ENCODE measurements around the gene VSIG2. TPM values are rescaled to one million over a fixed set of nuclear protein-coding genes. Genes with fewer than 3 reads are reported as not detected.

Gene VSIG2
- polyA plus RNA-seq, 3 donors, result not detected

DNA sequence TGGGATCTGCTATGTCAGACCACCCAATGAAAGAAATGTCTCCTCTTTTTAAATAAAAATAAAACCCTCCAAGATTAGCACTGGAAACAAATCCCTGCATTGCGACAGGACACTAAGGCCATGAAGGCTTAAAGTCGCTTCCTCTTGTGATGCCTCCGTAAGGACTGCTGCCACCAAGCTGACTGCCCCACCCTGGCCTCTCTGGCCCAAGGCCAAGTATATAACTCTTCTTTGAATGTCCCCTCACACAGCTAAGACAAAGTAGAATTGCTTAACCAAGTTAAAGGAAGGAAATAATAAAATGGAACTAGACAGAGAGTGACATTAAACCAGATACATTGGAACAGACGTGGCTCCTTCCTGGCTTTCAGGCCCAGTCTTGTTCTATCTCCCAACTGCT is 19.8 kb downstream of the VSIG2 start:
- Mint-ChIP-seq H3K27me3 (ENCODE audit: low read depth in 3 of 3) (peaks cover 0 to 1% (median 0%) of the 10 kb centered on the region in 3 donors), H3K4me1 (peaks cover 85% of the 10 kb centered on the region), H3K4me3 (peak overlapping the region; percentile 59 to 70), H3K36me3 (no peaks in the 10 kb centered on the region), H3K27ac (peak overlapping the region; percentile 88 to 95 (median 95)), H3K9me3 (no peaks in the 10 kb centered on the region)
- H3K9ac ChIP-seq (ENCODE audit: insufficient read depth, low read length, poor library complexity, severe bottlenecking), result no peak overlapping the region
- peak overlapping the region; percentile 37 for H2AFZ ChIP-seq (ENCODE audit: insufficient read depth, low read depth, low read length, poor library complexity, severe bottlenecking)
- no peaks in the 10 kb centered on the region for H3K36me3 ChIP-seq (replicated peaks in 1 of 2; ENCODE audit: control insufficient read depth in 1 of 2, insufficient read depth in 2 of 2, low read length in 2 of 2)
- no peaks in the 10 kb centered on the region for H3K9me3 ChIP-seq (replicated peaks in 1 of 2; ENCODE audit: control insufficient read depth in 1 of 2, insufficient read depth in 1 of 2, low read length in 2 of 2)
- peak overlapping the region; percentile 21 for H3K4me2 ChIP-seq (replicated peaks; ENCODE audit: extremely low read depth, low read length, poor library complexity, severe bottlenecking)
- peak overlapping the region in 1 of 3 experiments; percentile 53 for H3K4me3 ChIP-seq (replicated peaks in 1 of 3; ENCODE audit: low read depth in 2 of 3, low read length in 3 of 3)
- 0% methylated on average over 3 of the region's 4 CpGs for WGBS (ENCODE audit: insufficient coverage)
- peak overlapping the region; percentile 61 to 76 for H3K27ac ChIP-seq (ENCODE audit: low read depth in 1 of 2, low read length in 2 of 2)
- H3K4me1 ChIP-seq (ENCODE audit: control insufficient read depth in 1 of 2, insufficient read depth in 2 of 2, low read length in 2 of 2), result peaks cover 81 to 93% of the 10 kb centered on the region in 2 donors
- H3K79me2 ChIP-seq (ENCODE audit: insufficient read depth, low read length), result no peaks in the 10 kb centered on the region
- TF ChIP-seq, protein P1, sequence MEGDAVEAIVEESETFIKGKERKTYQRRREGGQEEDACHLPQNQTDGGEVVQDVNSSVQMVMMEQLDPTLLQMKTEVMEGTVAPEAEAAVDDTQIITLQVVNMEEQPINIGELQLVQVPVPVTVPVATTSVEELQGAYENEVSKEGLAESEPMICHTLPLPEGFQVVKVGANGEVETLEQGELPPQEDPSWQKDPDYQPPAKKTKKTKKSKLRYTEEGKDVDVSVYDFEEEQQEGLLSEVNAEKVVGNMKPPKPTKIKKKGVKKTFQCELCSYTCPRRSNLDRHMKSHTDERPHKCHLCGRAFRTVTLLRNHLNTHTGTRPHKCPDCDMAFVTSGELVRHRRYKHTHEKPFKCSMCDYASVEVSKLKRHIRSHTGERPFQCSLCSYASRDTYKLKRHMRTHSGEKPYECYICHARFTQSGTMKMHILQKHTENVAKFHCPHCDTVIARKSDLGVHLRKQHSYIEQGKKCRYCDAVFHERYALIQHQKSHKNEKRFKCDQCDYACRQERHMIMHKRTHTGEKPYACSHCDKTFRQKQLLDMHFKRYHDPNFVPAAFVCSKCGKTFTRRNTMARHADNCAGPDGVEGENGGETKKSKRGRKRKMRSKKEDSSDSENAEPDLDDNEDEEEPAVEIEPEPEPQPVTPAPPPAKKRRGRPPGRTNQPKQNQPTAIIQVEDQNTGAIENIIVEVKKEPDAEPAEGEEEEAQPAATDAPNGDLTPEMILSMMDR (IDR thresholded peaks at IDR 0.05), result no peak
- H3K27me3 ChIP-seq (ENCODE audit: control insufficient read depth in 2 of 2, insufficient read depth in 2 of 2, low read length in 2 of 2), result no peaks in the 10 kb centered on the region
- H4K20me1 ChIP-seq (ENCODE audit: insufficient read depth, low read length), result no peaks in the 10 kb centered on the region
- peak; percentile 69 to 92 (median 85) for DNase-seq
- intact Hi-C loops (cut with micrococcal nuclease), result no loop called here

DNA sequence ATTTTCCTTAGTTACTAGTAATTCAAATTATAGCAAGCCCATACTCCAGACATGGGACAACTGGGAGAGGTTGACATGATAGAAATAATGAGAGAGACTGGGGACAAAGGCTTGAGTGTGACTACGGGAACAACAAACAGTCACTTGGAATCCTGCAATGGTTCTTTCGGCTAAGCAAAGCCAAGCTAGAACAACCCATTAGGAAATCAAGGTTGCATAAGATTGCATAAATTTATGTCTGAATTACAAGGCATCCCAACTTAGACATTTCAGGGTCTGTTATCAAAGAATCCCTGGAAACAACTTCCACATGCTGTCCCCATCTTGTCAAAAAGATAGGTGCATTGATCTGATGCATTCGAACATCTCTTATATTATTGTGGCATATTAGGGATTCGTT is 22.5 kb downstream of the VSIG2 start:
- WGBS (ENCODE audit: insufficient coverage), result 0% methylated on average over 1 of the region's 4 CpGs
- no peak overlapping the region for H3K9ac ChIP-seq (ENCODE audit: insufficient read depth, low read length, poor library complexity, severe bottlenecking)
- no peak overlapping the region for H3K4me3 ChIP-seq (replicated peaks in 1 of 3; ENCODE audit: low read depth in 2 of 3, low read length in 3 of 3)
- Mint-ChIP-seq H3K4me3 (no peak overlapping the region), H3K4me1 (peaks cover 82% of the 10 kb centered on the region), H3K27me3 (ENCODE audit: low read depth in 3 of 3) (no peaks in the 10 kb centered on the region), H3K27ac (peak overlapping the region in 3 of 7 donors; percentile 70 to 79 (median 73)), H3K9me3 (no peaks in the 10 kb centered on the region), H3K36me3 (no peaks in the 10 kb centered on the region)
- H3K4me2 ChIP-seq (replicated peaks; ENCODE audit: extremely low read depth, low read length, poor library complexity, severe bottlenecking), result peak overlapping the region; percentile 2
- TF ChIP-seq, protein P1 (IDR thresholded peaks at IDR 0.05), result no peak
- no peak overlapping the region for H3K27ac ChIP-seq (ENCODE audit: low read depth in 1 of 2, low read length in 2 of 2)
- DNase-seq, result peak in 1 of 3 donors; percentile 52
- no peaks in the 10 kb centered on the region for H3K9me3 ChIP-seq (replicated peaks in 1 of 2; ENCODE audit: control insufficient read depth in 1 of 2, insufficient read depth in 1 of 2, low read length in 2 of 2)
- H2AFZ ChIP-seq (ENCODE audit: insufficient read depth, low read depth, low read length, poor library complexity, severe bottlenecking), result peak overlapping the region; percentile 25
- intact Hi-C loops (cut with micrococcal nuclease), result no loop called here
- no peaks in the 10 kb centered on the region for H4K20me1 ChIP-seq (ENCODE audit: insufficient read depth, low read length)
- H3K36me3 ChIP-seq (replicated peaks in 1 of 2; ENCODE audit: control insufficient read depth in 1 of 2, insufficient read depth in 2 of 2, low read length in 2 of 2), result no peaks in the 10 kb centered on the region
- no peaks in the 10 kb centered on the region for H3K79me2 ChIP-seq (ENCODE audit: insufficient read depth, low read length)
- H3K4me1 ChIP-seq (ENCODE audit: control insufficient read depth in 1 of 2, insufficient read depth in 2 of 2, low read length in 2 of 2), result peaks cover 79 to 87% of the 10 kb centered on the region in 2 donors
- H3K27me3 ChIP-seq (ENCODE audit: control insufficient read depth in 2 of 2, insufficient read depth in 2 of 2, low read length in 2 of 2), result no peaks in the 10 kb centered on the region
